Activated CD4-positive, alpha-beta memory T cell treated with anti-CD3 and anti-CD28 coated beads for 36 hours (primary cell): ENCODE measurements around the gene S1PR1. TPM values are rescaled to one million over a fixed set of nuclear protein-coding genes. Genes with fewer than 3 reads are reported as not detected.
"Not testable (repeated sequence)": the region's sequence is repeated elsewhere in the genome, so short reads cannot be mapped to it uniquely, and the experiment has no call there.

Source experiments
- CTCF ChIA-PET: fragments of 350-600 bp; sonication (Branson Sonifier 250); formaldehyde crosslinking; loops from one replicate; lab custom pipeline; 2021; ENCODE audit warnings: antibody characterized with exemption, inconsistent platforms; lab: Charles Lee
- POLR2A ChIA-PET: fragments of 350-600 bp; sonication (Branson Sonifier 250); formaldehyde crosslinking; loops from one replicate; lab custom pipeline; 2021; ENCODE audit warnings: antibody characterized with exemption; lab: Charles Lee
- DNase-seq: peaks from one replicate; pipeline ENCODE4 v3.0.0-alpha.2; 2020
- H3K27ac Mint-ChIP-seq: one replicate; pipeline ENCODE4 v1.8.0; 2021; ENCODE audit warnings: mixed read lengths
- H3K27me3 Mint-ChIP-seq: one replicate; pipeline ENCODE4 v1.8.0; 2021; ENCODE audit warnings: mixed read lengths
- H3K36me3 Mint-ChIP-seq: one replicate; pipeline ENCODE4 v1.8.0; 2021; ENCODE audit warnings: mixed read lengths
- H3K4me1 Mint-ChIP-seq: one replicate; pipeline ENCODE4 v1.8.0; 2021; ENCODE audit warnings: low read depth, mixed read lengths
- H3K4me3 Mint-ChIP-seq: one replicate; pipeline ENCODE4 v1.8.0; 2021; ENCODE audit warnings: mild to moderate bottlenecking, mixed read lengths
- H3K9me3 Mint-ChIP-seq: one replicate; pipeline ENCODE4 v1.8.0; 2021; ENCODE audit warnings: mixed read lengths
- intact Hi-C: fragments of 100-400 bp; cut with micrococcal nuclease; formaldehyde crosslinking; loops from one replicate; pipeline ENCODE4 v1.15.1; 2023
- total RNA-seq, 2 experiments: library from RNA; stranded (reverse); gene quantifications; one replicate each; pipeline ENCODE4 v1.2.3, GENCODE V29; 2021

S1PR1 gene
- total RNA-seq, 2 experiments from 2014 or later, result 134 to 140 TPM

GRCh38 chr1:101219924-101220870 is 16.6 kb upstream of the S1PR1 start:
- CTCF ChIA-PET, result interaction anchor here (0.8 to 1.0 kb wide), 2 partner anchors 16 to 18 kb away, joined by 3 to 4 read pairs; no protein-coding TSS in a partner anchor
- Mint-ChIP-seq H3K4me3 (no peak overlapping the region), H3K36me3 (peaks cover 2% of the 10 kb centered on the region), H3K27me3 (no peaks in the 10 kb centered on the region), H3K27ac (no peak overlapping the region), H3K4me1 (peaks cover 45% of the 10 kb centered on the region), H3K9me3 (no peaks in the 10 kb centered on the region)
- intact Hi-C loops, result no loop called here
- POLR2A ChIA-PET, result no interaction called here
- DNase-seq, result no peak

DNA sequence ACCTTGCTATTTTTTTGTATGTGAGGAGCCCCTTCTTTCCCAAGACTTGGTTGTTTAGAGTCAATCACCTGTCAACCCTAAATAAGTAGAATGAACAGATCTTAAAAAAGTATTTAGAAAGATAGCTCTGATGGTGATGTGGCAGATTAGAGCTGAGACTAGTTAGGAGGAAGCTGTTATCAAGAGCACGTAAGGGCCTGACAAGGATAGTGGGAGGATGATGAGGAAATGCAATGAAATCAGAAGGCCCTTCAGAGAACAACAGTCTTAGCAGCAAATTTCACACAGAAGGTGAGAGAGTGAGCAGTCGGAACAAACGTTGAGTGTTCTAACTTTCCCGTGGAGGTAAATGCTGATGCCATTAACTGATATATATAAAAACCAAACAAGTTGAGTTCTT is 15.9 kb upstream of the S1PR1 start:
- H3K9me3 Mint-ChIP-seq, result no peaks in the 10 kb centered on the region
- H3K4me3 Mint-ChIP-seq, result no peak overlapping the region
- peaks cover 2% of the 10 kb centered on the region for H3K36me3 Mint-ChIP-seq
- no peaks in the 10 kb centered on the region for H3K27me3 Mint-ChIP-seq
- peaks cover 41% of the 10 kb centered on the region for H3K4me1 Mint-ChIP-seq
- H3K27ac Mint-ChIP-seq, result peak overlapping the region; percentile 26
- no peak for DNase-seq
- CTCF ChIA-PET, result interaction anchor here (0.8 to 1.0 kb wide), 2 partner anchors 15 to 18 kb away, joined by 3 to 4 read pairs; no protein-coding TSS in a partner anchor
- intact Hi-C loops, result no loop called here
- POLR2A ChIA-PET, result no interaction called here

DNA sequence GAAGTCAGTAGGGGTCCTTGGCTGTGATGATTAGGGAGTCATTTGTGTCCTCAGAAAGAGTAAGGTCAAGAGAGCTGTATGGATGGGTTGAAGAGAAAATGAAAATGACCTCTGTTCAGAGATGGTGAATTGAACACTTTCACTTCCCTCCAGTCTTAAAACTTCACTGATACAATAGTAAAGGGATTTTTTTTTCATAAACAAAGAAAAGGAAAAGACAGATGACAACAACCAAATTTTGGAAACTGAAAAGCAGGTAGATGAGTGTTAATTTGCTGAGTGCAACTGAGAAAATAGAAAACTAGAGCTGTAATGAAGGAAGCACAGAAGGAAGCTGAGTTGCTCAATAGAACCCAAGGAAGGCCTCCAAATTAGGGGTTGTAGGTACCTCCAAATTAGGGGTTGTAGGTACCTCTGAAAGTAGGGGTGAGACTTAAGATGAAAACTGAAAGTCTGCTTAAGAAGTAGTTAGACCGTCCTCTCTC is 14.8 kb upstream of the S1PR1 start:
- intact Hi-C loops, result loop anchor here (2.0 kb wide), 1 partner anchor 17 kb away; no protein-coding TSS in a partner anchor
- Mint-ChIP-seq H3K4me3 (peak overlapping the region; percentile 56), H3K27me3 (no peaks in the 10 kb centered on the region), H3K4me1 (peaks cover 37% of the 10 kb centered on the region), H3K36me3 (peaks cover 2% of the 10 kb centered on the region), H3K27ac (peak overlapping the region; percentile 67), H3K9me3 (no peaks in the 10 kb centered on the region)
- ChIA-PET CTCF (no interaction called here), POLR2A (interaction anchor here (1.0 kb wide), 1 partner anchor 14 kb away, joined by 7 read pairs; no protein-coding TSS in a partner anchor)
- DNase-seq, result no peak

DNA sequence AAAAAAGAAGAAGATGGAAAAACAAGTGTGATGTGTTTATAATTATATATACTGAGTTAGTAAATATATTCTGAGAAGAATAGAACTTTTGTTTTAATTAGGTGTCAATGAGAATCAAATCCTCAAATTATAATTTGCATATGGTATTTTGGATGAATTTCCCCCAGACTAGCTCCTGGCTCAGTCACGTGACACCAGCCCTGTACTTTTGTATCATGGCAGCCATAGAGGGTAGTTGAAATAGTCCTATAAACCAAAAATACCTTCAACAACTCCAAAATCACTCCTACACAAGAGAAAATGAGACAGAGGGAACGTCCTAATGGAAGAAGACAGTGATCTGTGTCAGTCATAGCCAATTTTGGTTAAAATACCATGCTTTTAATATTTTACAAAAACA is 9.0 kb upstream of the S1PR1 start:
- Mint-ChIP-seq H3K4me1 (peaks cover 56% of the 10 kb centered on the region), H3K36me3 (peaks cover 23% of the 10 kb centered on the region), H3K4me3 (no peak overlapping the region), H3K27ac (peak overlapping the region; percentile 63), H3K9me3 (peaks cover 10% of the 10 kb centered on the region), H3K27me3 (no peaks in the 10 kb centered on the region)
- CTCF ChIA-PET, result interaction anchor here (1.8 kb wide), 1 partner anchor 61 kb away, joined by 5 read pairs; no protein-coding TSS in a partner anchor
- DNase-seq, result no peak
- POLR2A ChIA-PET, result no interaction called here
- intact Hi-C loops, result no loop called here

GRCh38 chr1:101228424-101229134 is 8.2 kb upstream of the S1PR1 start:
- intact Hi-C loops, result no loop called here
- Mint-ChIP-seq H3K36me3 (peaks cover 26% of the 10 kb centered on the region), H3K4me3 (no peak overlapping the region), H3K9me3 (peaks cover 10% of the 10 kb centered on the region), H3K4me1 (peaks cover 58% of the 10 kb centered on the region), H3K27me3 (no peaks in the 10 kb centered on the region), H3K27ac (peak overlapping the region; percentile 63)
- ChIA-PET CTCF (interaction anchor here (0.7 to 1.8 kb wide), 4 partner anchors 24 to 81 kb away, joined by 3 to 5 read pairs (median 3); no protein-coding TSS in a partner anchor), POLR2A (no interaction called here)
- DNase-seq, result no peak

DNA sequence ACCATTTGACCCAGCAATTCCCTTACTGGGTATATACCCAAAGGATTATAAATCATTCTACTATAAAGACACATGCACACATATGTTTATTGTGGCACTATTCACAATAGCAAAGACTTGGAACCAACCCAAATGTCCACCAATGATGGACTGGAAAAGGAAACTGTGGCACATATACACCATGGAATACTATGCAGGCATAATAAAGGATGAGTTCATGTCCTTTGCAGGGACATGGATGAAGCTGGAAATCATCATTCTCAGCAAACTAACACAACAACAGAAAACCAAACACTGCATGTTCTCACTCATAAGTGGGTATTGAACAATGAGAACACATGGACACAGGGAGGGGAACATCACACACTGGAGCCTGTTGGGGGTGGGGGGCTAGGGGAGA is 4.6 kb upstream of the S1PR1 start:
- H3K36me3 Mint-ChIP-seq, result peaks cover 50% of the 10 kb centered on the region
- intact Hi-C loops, DNase-seq, H3K9me3 Mint-ChIP-seq, H3K4me3 Mint-ChIP-seq, H3K27me3 Mint-ChIP-seq: not testable (repeated sequence)
- ChIA-PET POLR2A (interaction anchor here (1.3 kb wide), 1 partner anchor 33 kb away, joined by 3 read pairs; no protein-coding TSS in a partner anchor), CTCF (interaction anchor here (1.0 to 13.0 kb wide), 2 partner anchors 33 to 56 kb away, joined by 3 to 242 read pairs; no protein-coding TSS in a partner anchor)
- H3K27ac Mint-ChIP-seq, result peak overlapping the region; percentile 48
- H3K4me1 Mint-ChIP-seq, result peaks cover 67% of the 10 kb centered on the region

- H3K36me3 Mint-ChIP-seq, result peaks cover 62% of the 10 kb centered on the region
- H3K27ac Mint-ChIP-seq, result peak overlapping the region; percentile 62
- ChIA-PET CTCF (interaction anchor here (0.6 to 13.0 kb wide), 5 partner anchors 35 to 124 kb away, joined by 3 to 242 read pairs (median 3); no protein-coding TSS in a partner anchor), POLR2A (interaction anchor here (1.3 to 8.8 kb wide), 2 partner anchors 34 to 56 kb away, joined by 3 to 129 read pairs; no protein-coding TSS in a partner anchor)
- peak overlapping the region; percentile 42 for H3K4me3 Mint-ChIP-seq
- DNase-seq, result no peak
- peaks cover 10% of the 10 kb centered on the region for H3K9me3 Mint-ChIP-seq
- H3K4me1 Mint-ChIP-seq, result peaks cover 59% of the 10 kb centered on the region
- intact Hi-C loops, result no loop called here
- H3K27me3 Mint-ChIP-seq, result peaks cover 2% of the 10 kb centered on the region
These were observed 3.3 kb upstream of the S1PR1 start for GRCh38 chr1:101233495-101233894.

DNA sequence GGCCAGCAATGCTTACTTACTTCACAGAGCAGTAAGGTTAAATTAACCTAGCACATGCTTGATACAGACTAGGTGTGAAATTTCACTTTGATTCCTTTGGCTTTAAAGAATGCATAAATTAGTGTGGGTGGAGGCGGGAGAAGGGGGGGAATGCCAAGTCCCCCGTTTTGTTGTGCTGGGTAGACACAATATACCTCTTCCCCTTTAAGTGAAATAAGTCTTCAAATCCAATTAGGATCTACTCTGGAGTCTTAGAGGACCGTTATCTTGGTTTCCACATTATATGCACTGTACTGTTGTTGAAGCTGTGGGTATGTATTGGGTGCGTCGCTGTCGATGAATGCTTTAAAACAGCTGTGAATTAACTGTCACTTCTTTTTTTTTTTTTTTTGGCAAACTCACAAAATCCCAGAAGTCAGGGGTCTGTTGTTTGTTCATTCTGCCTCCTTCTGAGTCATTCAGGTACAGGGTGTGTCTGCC is 1.6 kb upstream of the S1PR1 start:
- H3K9me3 Mint-ChIP-seq, result peaks cover 10% of the 10 kb centered on the region
- H3K4me3 Mint-ChIP-seq, result peak overlapping the region; percentile 94
- peaks cover 47% of the 10 kb centered on the region for H3K4me1 Mint-ChIP-seq
- ChIA-PET POLR2A (interaction anchor here (0.6 to 8.8 kb wide), 18 partner anchors 13 to 339 kb away, joined by 3 to 129 read pairs (median 5); partner anchors contain the start of genes DPH5 and SLC30A7), CTCF (interaction anchor here (0.6 to 13.0 kb wide), 12 partner anchors 30 to 1196 kb away, joined by 3 to 242 read pairs (median 4); no protein-coding TSS in a partner anchor)
- H3K36me3 Mint-ChIP-seq, result peaks cover 74% of the 10 kb centered on the region
- intact Hi-C loops, result loop anchor here (1.0 to 5.0 kb wide), 8 partner anchors 19 to 1198 kb away; a partner anchor contains a TSS
- peak overlapping the region; percentile 100 for H3K27ac Mint-ChIP-seq
- H3K27me3 Mint-ChIP-seq, result peaks cover 2% of the 10 kb centered on the region
- DNase-seq, result peak; percentile 60

DNA sequence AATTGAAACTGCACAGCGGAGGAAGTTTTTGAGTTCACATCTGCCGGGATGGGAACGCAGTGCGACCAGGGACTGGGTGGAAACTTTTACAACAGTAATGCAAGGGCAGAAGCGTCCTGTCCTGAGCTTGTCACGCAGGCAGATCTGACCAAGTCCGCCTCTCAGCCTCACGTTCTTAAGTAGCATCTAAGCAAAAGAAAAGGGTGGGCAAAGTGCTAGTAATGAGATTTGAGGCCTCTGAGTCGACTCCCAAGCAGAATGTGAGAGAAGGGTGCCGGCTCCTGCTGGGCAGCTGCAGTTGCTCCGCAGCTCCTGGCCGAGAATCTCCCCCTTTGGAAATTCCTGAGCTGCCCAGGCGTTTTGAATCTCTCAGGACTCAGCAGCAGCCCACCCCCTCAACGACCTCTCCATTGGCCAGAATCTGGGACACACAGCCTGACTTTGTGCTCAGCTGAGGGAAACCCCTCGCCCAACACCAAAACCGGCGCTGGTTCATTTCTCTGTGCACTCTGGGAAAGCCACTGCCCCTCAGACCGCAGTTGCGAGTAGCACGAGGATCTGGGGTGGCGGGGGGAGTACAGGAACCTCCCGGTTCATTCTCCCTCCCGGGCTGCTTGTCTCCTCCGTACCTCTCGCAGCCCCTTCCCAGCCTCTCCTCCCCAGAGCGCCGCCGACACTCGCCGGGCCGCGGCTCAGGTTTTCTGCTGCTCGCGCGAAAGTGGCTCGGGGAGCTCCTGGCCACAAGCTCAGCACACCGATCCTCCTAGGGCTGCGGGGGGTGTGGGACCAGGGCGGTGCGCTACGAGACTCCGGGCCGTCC is 913 bp upstream of the S1PR1 start:
- Mint-ChIP-seq H3K4me3 (peak overlapping the region; percentile 94), H3K36me3 (peaks cover 77% of the 10 kb centered on the region), H3K9me3 (peaks cover 10% of the 10 kb centered on the region), H3K4me1 (peaks cover 46% of the 10 kb centered on the region), H3K27me3 (peaks cover 2% of the 10 kb centered on the region), H3K27ac (peak overlapping the region; percentile 100)
- DNase-seq, result peak; percentile 89
- intact Hi-C loops, result loop anchor here (1.0 to 5.0 kb wide), 9 partner anchors 20 to 1199 kb away; partner anchors contain the start of gene SLC30A7
- CTCF ChIA-PET, result interaction anchor here (0.6 to 13.0 kb wide), 13 partner anchors 15 to 1196 kb away, joined by 3 to 242 read pairs (median 4); no protein-coding TSS in a partner anchor
- POLR2A ChIA-PET, result interaction anchor here (0.7 to 8.8 kb wide), 20 partner anchors 14 to 340 kb away, joined by 3 to 129 read pairs (median 4); partner anchors contain the start of genes DPH5 and SLC30A7

DNA sequence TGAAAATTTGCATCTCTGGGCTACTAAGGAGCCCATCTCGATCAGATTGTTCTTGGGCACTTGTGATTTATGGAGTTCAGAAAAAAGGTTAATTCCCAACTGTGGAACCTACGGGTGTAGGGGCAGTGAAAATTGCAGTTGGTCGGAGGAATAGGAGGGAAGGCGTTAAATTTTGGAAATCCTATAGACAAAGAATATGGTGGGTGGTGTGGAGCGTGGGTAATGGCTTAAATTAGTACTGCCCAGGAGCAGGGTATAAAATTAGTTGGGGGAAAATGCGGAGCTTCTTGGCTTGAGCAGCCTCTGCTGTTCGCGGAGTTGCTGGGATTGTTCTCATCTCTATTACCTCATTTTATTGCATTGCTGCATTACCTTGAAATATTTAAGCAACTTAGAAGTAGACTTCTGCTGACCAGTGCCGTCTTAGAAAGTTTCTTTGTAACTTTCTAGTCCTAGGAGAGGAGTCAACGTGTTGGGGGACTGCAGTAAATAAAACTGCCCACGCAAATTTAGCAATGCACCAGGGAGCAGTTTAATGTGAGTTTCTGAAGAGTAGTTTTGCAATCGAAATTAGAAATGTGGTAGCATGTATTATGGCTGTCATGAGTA is 514 bp downstream of the S1PR1 start:
- CTCF ChIA-PET, result interaction anchor here (0.5 to 13.0 kb wide), 8 partner anchors 32 to 362 kb away, joined by 3 to 242 read pairs (median 10); no protein-coding TSS in a partner anchor

More for the DNA sequence above, 514 bp downstream of the S1PR1 start:
- H3K4me3 Mint-ChIP-seq, result peak overlapping the region; percentile 94
- intact Hi-C loops, result loop anchor here (5.0 kb wide), 1 partner anchor 1200 kb away; a partner anchor contains a TSS
- POLR2A ChIA-PET, result interaction anchor here (0.7 to 8.8 kb wide), 8 partner anchors 9 to 342 kb away, joined by 3 to 129 read pairs (median 16); partner anchors contain the start of genes EXTL2 and SLC30A7
- peaks cover 2% of the 10 kb centered on the region for H3K27me3 Mint-ChIP-seq
- DNase-seq, result no peak
- H3K9me3 Mint-ChIP-seq, result no peaks in the 10 kb centered on the region
- H3K4me1 Mint-ChIP-seq, result peaks cover 46% of the 10 kb centered on the region
- H3K27ac Mint-ChIP-seq, result peak overlapping the region; percentile 100
- H3K36me3 Mint-ChIP-seq, result peaks cover 78% of the 10 kb centered on the region
